AG04450 (cell line): ENCODE data around the gene ERN2. TPM values are rescaled to one million over a fixed set of nuclear protein-coding genes. Genes with fewer than 3 reads are reported as not detected.

ENCODE experiments used
- CTCF ChIA-PET: fragments of 300-600, 350-600 bp; formaldehyde crosslinking; extraction: SDS; loops from one replicate; lab custom pipeline; 2022; ENCODE audit warnings: antibody characterized with exemption, inconsistent platforms; lab: Charles Lee
- POLR2A ChIA-PET: fragments of 350-600 bp; formaldehyde crosslinking; extraction: SDS; loops from one replicate; lab custom pipeline; 2021; ENCODE audit warnings: antibody characterized with exemption, inconsistent platforms; lab: Yijun Ruan, JAX
- DNase-seq: peaks from one replicate; pipeline ENCODE4 v3.0.0-alpha.2; 2011; ENCODE audit warnings: low read depth, low spot score
- H3K27ac ChIP-seq: one replicate; pipeline ENCODE4 v1.5.1; 2012; ENCODE audit warnings: low read depth, low read length, control low read depth
- H3K27me3 ChIP-seq: one replicate; pipeline ENCODE4 v1.6.0; 2012; ENCODE audit warnings: low read length; ENCODE audit not compliant: control insufficient read depth, insufficient read depth
- H3K4me3 ChIP-seq: 2 replicates; pipeline ENCODE4 v1.5.1; 2011; ENCODE audit warnings: mild to moderate bottlenecking, low read depth, low read length, control low read depth
- H3K9me3 ChIP-seq: 2 replicates; pipeline ENCODE4 v1.5.1; 2012; ENCODE audit warnings: low read length; ENCODE audit not compliant: control insufficient read depth, insufficient read depth
- polyA plus RNA-seq: library from polyadenylated mRNA; depleted of rRNA; stranded (reverse); fragments of >200 nt; gene quantifications from 2 replicates; pipeline ENCODE4 v1.2.3, GENCODE V29; 2011
- TF ChIP-seq, protein P1 (sequence below): IDR thresholded peaks from 2 replicates; pipeline ENCODE4 v1.5.1; 2011; ENCODE audit warnings: low read depth, low read length, control low read depth, inconsistent platforms

ERN2 gene
- polyA plus RNA-seq, 1 experiment = 0.12 TPM

DNA sequence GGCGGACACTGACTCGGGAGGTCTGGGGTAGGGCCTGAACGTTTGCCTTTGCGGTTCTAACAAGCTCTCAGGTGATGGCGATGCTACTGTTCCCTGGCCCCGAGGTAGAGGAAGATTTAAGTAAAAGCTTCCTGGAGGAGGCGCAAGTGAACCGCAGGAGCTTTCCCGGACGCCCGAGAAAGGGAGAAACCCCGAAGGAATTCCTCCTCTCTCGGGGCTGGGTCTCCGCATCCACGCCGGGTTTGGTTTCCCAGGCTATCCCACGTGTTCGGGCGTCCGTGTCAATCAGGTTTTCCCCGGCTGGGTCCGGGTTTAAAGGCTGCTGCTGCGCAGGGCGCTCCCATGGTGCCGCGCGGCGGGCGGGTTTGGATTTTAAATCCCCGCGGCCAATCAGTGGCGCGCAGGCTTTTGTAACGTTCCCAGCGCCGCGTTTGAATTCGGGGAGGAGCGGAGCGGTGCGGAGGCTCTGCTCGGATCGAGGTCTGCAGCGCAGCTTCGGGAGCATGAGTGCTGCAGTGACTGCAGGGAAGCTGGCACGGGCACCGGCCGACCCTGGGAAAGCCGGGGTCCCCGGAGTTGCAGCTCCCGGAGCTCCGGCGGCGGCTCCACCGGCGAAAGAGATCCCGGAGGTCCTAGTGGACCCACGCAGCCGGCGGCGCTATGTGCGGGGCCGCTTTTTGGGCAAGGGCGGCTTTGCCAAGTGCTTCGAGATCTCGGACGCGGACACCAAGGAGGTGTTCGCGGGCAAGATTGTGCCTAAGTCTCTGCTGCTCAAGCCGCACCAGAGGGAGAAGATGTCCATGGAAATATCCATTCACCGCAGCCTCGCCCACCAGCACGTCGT, 34.4 kb downstream of the ERN2 start, which contains the start of gene PLK1:
TSS of gene PLK1 (plus strand) at position 460 of the 844 bp plus-strand sequence. CDS start at position 504, 44 bp downstream.
- TF ChIP-seq, protein P1, sequence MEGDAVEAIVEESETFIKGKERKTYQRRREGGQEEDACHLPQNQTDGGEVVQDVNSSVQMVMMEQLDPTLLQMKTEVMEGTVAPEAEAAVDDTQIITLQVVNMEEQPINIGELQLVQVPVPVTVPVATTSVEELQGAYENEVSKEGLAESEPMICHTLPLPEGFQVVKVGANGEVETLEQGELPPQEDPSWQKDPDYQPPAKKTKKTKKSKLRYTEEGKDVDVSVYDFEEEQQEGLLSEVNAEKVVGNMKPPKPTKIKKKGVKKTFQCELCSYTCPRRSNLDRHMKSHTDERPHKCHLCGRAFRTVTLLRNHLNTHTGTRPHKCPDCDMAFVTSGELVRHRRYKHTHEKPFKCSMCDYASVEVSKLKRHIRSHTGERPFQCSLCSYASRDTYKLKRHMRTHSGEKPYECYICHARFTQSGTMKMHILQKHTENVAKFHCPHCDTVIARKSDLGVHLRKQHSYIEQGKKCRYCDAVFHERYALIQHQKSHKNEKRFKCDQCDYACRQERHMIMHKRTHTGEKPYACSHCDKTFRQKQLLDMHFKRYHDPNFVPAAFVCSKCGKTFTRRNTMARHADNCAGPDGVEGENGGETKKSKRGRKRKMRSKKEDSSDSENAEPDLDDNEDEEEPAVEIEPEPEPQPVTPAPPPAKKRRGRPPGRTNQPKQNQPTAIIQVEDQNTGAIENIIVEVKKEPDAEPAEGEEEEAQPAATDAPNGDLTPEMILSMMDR = peak; percentile 51
- ChIA-PET POLR2A (interaction anchor here (0.6 to 1.8 kb wide), 5 partner anchors 8 to 316 kb away, joined by 3 to 9 read pairs (median 3); no protein-coding TSS in a partner anchor), CTCF (interaction anchor here (1.1 to 3.9 kb wide), 8 partner anchors 10 to 838 kb away, joined by 3 to 15 read pairs (median 4); no protein-coding TSS in a partner anchor)

DNA sequence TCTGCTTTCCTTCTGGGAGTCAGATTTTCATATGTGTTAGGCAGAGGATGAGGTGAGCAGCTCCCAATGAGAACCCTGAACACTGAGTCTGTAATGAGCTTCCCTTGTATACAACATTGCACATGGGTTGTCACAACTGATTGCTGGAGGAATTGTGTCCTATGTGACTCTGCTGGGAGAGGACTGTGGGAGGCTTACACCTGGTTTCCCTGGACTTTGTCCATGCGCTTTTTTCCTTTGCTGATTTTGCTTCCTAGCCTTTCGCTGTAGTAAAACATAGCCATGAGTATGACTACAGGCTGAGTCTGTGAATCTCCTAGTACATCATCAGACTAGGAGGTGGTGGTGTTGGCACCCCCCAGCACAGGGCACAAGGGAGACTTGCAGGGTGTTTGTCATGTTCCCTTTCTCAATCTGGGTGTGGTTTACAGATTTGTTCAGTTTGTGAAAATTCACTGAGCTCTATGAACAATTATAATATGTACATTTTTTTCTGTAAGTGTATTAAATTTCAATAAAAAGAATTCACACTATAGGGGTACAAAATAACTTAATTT, 36.0 kb downstream of the ERN2 start:
- DNase-seq = no peak
- H3K27ac ChIP-seq = no peak overlapping the region
- ChIA-PET POLR2A (interaction anchor here (0.5 to 1.0 kb wide), 2 partner anchors 9 to 94 kb away, joined by 3 to 5 read pairs; no protein-coding TSS in a partner anchor), CTCF (interaction anchor here (0.6 to 3.9 kb wide), 7 partner anchors 8 to 365 kb away, joined by 3 to 15 read pairs (median 3); no protein-coding TSS in a partner anchor)
- no peaks in the 10 kb centered on the region for H3K27me3 ChIP-seq
- no peaks in the 10 kb centered on the region; the same call in 1 of the 2 replicates for H3K9me3 ChIP-seq
- no peak overlapping the region for H3K4me3 ChIP-seq
- TF ChIP-seq, protein P1 = no peak

More for the DNA sequence above, 34.4 kb downstream of the ERN2 start, which contains the start of gene PLK1:
- peak; percentile 45 for DNase-seq
- Histone ChIP-seq H3K27ac (peak within 1 kb of the TSS; percentile 31), H3K9me3 (no peaks in the 10 kb centered on the region; the same call in 1 of the 2 replicates), H3K4me3 (peak within 1 kb of the TSS; percentile 67), H3K27me3 (no peaks in the 10 kb centered on the region)

DNA sequence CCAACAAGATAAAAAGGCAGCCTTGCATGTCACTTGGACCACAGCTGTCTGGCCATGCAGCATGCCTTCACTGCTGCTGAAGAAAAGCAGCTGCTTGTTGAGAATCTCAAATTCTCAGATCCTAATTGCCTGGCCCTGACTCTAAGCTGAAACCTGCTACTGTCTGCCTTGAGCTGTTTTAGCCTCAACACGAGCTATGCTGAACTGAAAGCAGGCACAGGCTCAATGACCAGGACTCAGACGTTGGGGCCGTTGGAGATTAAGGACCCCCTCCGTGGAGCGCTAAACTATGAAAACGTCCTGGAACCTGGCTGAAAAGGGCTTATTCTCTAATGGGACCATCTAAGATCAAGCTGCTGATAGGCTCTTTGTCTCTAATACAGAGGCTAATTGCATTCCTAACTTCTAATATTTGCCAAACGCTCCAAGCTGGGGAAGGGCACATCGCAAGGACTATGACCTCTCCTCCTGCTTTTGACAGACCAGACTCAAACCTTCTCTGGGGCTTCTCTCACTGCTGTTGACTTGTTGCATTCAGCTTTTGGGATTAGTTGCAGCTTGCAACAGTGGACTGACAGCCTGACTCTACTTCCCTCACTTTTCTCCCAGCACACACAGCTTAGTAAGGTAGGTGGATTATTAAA, 38.9 kb downstream of the ERN2 start:
- DNase-seq = no peak
- TF ChIP-seq, protein P1 = no peak
- Histone ChIP-seq H3K27ac (no peak overlapping the region), H3K27me3 (no peaks in the 10 kb centered on the region), H3K9me3 (no peaks in the 10 kb centered on the region; the same call in 1 of the 2 replicates), H3K4me3 (no peak overlapping the region)
- CTCF ChIA-PET = interaction anchor here (0.5 to 1.4 kb wide), 3 partner anchors 53 to 564 kb away, joined by 3 to 5 read pairs (median 4); no protein-coding TSS in a partner anchor
- POLR2A ChIA-PET = interaction anchor here (0.6 kb wide), 1 partner anchor 30 kb away, joined by 9 read pairs; no protein-coding TSS in a partner anchor

DNA sequence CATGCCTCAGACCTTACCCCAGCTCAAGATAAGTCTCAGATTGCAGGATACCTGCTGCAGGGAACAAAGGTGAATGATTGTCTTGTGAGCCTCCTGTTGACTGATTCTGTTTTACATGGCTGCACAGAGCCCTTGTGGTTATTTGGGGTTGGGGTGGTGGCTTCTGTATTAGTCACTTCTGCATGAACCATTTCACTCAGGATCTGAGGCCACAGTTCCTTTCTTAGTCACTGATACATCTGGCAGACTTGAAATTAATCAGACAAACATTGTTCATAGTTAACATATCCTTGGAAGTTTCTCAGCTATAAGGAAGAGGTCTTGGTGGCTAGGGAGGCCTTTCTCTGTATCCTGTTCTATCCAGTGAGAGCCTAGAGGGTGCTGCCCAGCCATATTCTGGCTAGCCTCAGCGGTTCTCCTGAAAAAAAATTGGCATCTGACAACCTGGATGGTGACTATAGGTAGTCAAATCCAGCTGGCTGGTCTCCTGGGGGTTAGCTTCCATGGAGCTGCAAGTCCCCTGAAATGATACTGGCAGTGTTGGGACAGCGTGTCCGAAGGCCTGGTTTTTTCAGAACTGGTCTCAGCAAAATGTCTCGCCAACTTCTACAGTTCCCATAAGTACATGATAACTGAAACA, 42.8 kb downstream of the ERN2 start:
- peak; percentile 76 for DNase-seq
- TF ChIP-seq, protein P1 = no peak
- CTCF ChIA-PET = interaction anchor here (1.5 to 4.2 kb wide), 2 partner anchors 8 to 834 kb away, joined by 7 to 14 read pairs; partner anchors contain the start of gene PLK1
- peak overlapping the region; percentile 87 for H3K27ac ChIP-seq
- H3K27me3 ChIP-seq = no peaks in the 10 kb centered on the region
- H3K9me3 ChIP-seq = no peaks in the 10 kb centered on the region
- H3K4me3 ChIP-seq = no peak overlapping the region
- POLR2A ChIA-PET = interaction anchor here (1.2 kb wide), 1 partner anchor 9 kb away, joined by 8 read pairs; the partner anchor contains the start of gene PLK1
